Left ventricle myocardium superior (tissue), 1 donor: ENCODE measurements around the gene BCAS3. TPM values are rescaled to one million over a fixed set of nuclear protein-coding genes. Genes with fewer than 3 reads are reported as not detected.
"Not testable (repeated sequence)": the region's sequence is repeated elsewhere in the genome, so short reads cannot be mapped to it uniquely, and the experiment has no call there.

Experiments
- ATAC-seq: fragments of 200-7000 bp; cut with Tn5 transposase; one replicate; pipeline ENCODE4 v1.9.1; 2020; ENCODE audit warnings: mild to moderate bottlenecking, moderate library complexity
- DNase-seq: peaks from one replicate; pipeline ENCODE4 v3.0.0-alpha.2; 2020
- intact Hi-C: fragments of 100-400 bp; cut with micrococcal nuclease; formaldehyde crosslinking; loops from one replicate; pipeline ENCODE4 v1.11.0; 2022
- total RNA-seq: library from RNA; stranded (reverse); fragmentation: NEBNext Ultra II Directional; extraction: Animal tissue kit (Norgen Biotek cat#: 25700); gene quantifications from one replicate; pipeline ENCODE4 v1.2.1, GENCODE V29; 2021
- donor health status: DM: no; HTN: yes; CAD: no; lungs with severe emphysema.

BCAS3 gene
- total RNA-seq, 1 donor from 2014 or later, result 15.9 TPM

DNA sequence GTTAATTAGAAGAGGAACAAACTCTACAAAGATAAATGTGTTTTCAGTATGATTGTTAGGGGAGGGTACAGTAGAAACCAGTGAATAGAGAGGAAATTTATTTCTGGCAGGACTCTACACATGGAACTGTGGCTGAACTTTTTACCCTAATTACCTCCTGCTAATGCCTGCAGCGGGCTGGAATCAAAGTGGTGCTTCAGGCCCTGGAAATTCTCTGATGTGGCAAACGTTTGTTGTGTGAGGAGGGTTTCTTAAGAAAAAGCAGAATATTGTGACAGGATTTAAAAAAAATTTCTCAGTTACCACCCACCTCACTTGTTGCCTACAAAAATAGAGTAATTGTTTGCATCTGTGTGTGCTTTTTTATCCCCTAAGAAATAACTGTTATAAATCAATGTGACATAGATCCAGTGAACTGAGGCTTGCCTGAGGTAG is 154.5 kb downstream of the BCAS3 start:
- no peak for ATAC-seq
- no peak for DNase-seq
- intact Hi-C loops, result no loop called here

DNA sequence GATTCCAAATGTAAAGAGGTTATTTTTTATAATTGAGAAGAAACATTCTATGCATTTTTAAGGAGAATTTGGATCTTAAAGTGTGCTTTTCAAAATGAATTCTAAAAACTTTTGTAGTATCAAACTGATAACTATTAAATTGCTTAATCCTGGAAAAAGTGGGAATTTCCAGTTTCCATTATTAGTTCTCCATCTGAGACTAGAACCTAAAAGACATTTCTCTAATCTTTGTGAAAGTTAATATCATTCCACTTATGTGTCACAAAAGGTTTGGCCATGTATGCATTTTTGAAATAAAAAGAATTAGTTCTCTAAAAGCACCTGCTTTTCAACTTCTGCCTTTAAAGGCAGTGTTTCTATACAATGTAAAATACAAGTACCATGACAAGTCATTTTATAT is 155.0 kb downstream of the BCAS3 start:
- intact Hi-C loops, result no loop called here
- ATAC-seq (no peak), DNase-seq (no peak)

DNA sequence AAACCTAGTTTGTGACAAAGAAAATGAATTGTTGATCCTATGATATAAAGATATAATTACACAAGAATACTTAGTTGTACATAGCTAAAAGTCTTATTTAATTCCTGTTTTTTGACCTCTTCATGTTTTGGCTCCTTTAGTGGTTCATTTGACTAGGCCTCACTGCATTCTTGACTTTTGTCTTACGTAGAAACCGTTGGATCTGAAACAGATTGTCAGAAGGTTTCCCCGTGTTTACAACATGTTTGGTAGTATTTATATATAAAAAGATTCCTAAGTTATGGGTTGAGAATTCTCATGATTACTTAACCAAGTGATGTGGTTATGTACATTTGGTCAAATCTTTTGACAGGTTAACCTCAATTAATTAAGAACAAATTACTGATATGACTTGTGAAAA is 162.8 kb downstream of the BCAS3 start:
- ATAC-seq (no peak), DNase-seq (no peak)
- intact Hi-C loops, result no loop called here

DNA sequence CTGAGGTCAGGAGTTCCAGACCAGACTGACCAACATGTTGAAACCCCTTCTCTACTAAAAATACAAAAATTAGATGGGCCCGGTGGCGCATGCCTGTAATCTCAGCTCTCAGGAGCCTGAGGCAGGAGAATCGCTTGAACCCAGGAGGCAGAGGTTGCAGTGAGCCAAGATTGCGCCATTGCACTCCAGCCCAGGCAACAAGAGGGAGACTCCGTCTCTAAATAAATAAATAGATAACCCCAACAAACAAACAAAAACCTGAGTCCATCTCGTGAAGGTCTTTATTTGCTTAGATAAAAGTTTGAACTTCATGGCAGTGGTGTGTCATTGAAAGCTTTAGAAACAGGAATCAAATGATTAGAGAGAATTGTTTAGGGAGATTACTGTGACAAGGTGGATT is 167.4 kb downstream of the BCAS3 start:
- DNase-seq, result no peak
- ATAC-seq, result no peak

DNA sequence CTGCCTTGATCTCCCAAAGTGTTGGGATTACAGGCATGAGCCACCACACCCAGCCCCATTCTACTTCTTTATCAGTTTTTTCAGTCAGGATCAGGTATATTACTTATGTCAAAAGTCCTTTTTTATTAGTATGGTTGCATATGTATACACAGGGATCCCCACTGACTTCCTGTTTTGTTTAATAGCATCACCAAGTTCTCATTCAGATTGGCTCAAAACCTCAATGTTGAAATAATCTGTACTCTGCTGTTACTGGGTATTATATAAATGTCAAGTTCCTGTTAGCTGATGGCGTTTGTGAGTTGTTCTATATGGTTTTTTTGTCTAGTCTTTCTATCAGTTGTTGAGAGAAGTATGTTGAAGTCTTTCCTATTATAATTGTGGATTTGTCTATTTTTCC is 168.5 kb downstream of the BCAS3 start:
- intact Hi-C loops, result no loop called here
- no peak for DNase-seq
- ATAC-seq, result no peak

More for the DNA sequence above, 167.4 kb downstream of the BCAS3 start:
- intact Hi-C loops, result no loop called here

DNA sequence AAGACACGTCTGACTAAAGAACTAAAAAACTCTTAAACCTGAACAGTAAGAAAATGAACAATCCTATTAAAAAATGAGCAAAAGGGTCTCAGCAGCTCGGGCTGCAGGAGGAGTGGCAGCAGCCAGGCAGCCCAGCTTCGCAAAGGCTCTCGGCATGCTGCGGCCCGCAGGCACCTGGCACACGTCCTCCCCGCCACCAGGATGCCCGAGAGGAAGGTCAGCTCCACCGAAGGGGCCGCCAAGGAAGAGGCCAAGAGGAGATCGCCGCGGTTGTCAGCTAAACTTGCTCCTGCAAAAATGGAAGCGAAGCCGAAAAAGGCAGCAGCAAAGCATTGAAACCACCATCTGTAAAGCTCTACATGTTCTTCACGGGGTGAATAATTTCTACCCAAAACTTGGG is 173.5 kb downstream of the BCAS3 start:
- DNase-seq (no peak), ATAC-seq (no peak)
- intact Hi-C loops, result no loop called here

DNA sequence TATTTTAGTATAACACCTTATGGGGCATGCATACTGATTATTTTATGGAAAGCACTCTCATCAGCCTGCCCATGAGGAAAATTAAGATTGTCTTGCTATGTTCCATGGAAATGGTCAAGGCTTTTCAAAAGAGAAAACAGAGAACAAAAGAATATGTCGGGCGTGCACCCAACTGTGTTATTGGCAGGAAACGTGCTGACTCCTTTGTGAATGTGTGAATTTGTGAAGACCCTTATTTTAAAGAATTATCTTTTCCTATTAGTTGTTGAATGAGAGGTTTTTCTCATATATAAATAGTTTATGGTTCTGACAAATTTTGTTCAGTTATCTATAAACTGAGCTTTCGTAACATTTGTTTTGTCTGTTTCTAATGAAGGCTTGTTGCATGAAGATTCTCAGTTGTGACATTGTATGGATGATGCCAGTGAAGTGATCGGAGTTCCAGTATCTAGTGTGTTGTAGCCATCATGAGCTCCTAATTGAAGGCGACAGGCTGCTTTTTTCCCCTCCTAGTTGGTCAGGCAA is 180.0 kb downstream of the BCAS3 start:
- no peak for DNase-seq
- intact Hi-C loops, result no loop called here

DNA sequence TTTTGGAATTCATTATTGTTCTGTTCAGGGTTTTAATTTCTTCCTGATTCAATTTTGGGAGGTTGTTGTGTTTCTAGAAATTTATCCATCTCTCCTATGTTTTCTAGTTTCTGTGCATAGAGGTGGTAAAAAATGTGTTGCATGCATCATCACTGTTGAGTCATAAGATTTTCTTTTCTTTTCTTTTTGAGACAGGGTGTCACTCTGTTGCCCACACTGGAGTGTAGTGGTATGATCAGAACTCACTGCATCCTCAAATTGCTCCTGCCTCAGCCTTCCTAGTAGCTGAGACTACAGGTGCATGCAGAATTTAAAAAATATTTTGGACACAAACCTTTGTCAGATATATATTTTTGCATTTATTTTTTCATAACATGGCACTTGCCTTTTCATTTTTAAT is 184.8 kb downstream of the BCAS3 start:
- no peak for ATAC-seq
- intact Hi-C loops, result no loop called here

More for the DNA sequence above, 180.0 kb downstream of the BCAS3 start:
- no peak for ATAC-seq

DNA sequence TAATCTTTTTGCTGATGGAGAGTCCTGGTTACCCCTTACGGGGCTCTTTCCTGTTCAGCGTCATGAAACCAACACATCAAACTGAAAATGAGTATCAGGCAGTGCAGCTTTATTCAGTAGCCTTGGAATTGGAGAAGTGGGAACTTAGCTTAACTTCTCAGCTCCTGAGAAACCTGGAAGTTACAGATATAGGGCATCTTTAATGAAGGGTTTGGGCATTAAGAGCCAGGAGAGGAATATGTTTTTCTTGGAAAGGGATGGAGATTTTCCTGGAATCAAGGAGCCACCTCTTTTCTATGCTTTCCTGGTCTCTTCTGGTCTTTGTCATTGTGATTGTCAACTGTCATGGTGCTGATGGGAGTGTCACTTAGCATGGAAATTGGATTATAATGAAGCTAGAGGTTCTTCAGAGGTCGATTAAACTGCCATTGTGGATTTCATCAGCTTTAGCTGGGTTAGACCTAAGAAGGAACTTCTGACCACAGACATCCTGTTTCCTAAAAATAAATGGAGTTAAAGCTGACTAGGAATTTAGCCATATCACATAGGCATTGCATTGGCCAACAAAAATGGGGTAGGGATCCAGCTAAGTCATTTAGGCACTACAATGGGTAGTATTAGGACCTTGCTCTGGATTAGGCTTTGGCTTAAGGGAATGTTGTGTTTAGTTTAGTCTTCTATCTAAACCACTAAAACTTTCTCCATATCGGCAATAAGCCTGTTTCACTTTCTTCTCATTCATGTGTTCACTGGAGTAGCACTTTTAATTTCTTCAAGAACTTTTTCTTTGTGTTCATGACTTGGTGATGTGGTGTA is 186.4 kb downstream of the BCAS3 start:
- ATAC-seq, result no peak
- no peak for DNase-seq
- intact Hi-C loops, result no loop called here

More for the DNA sequence above, 184.8 kb downstream of the BCAS3 start:
- no peak for DNase-seq

DNA sequence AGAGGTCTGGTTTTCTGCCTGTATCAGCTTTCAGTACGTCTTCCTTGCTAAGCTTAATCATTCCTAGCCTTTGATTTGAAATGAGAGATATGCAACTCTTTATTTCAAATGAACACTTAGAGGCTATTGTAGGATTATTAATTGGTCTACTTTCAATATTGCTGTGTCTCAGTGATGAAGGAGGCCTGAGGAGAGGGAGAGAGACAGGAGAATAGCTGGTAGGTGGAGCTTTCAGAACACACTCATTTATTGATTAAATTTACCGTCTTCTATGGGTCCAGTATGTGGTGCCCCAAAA is 187.0 kb downstream of the BCAS3 start:
- intact Hi-C loops, result no loop called here
- no peak for ATAC-seq
- no peak for DNase-seq

DNA sequence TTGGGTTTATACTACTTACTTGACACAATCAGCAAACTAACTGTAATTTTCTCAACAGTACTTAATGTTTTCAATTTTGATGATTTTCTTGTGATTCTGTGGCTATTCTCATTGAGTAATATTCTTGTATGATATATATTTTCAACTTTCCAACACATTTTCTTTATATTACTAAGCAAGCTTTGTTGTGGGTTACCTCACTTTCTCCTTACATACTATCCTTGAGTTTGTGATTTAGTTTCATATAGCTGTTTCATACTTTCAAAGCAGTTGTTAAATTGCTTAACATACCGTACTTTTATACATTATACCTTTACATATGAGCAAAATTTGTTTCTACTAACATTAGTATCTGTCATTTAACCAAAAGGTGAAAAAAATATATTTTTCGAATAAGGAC is 197.1 kb downstream of the BCAS3 start:
- ATAC-seq, result no peak
- DNase-seq, result no peak
- intact Hi-C loops, result no loop called here

DNA sequence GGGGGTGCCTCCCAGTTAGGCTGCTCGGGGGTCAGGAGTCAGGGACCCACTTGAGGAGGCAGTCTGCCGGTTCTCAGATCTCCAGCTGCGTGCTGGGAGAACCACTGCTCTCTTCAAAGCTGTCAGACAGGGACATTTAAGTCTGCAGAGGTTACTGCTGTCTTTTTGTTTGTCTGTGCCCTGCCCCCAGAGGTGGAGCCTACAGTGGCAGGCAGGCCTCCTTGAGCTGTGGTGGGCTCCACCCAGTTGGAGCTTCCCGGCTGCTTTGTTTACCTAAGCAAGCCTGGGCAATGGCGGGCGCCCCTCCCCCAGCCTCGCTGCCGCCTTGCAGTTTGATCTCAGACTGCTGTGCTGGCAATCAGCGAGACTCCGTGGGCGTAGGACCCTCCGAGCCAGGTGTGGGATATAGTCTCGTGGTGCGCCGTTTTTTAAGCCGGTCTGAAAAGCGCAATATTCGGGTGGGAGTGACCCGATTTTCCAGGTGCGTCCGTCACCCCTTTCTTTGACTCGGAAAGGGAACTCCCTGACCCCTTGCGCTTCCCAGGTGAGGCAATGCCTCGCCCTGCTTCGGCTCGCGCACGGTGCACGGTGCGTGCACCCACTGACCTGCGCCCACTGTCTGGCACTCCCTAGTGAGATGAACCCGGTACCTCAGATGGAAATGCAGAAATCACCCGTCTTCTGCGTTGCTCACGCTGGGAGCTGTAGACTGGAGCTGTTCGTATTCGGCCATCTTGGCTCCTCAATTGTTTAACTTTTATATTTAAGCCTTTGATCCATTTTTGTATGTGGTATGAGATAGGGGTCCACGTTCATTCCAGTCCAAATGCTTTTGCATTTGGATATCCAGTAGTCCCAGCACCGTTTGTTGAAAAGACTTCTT is 209.3 kb downstream of the BCAS3 start:
- ATAC-seq, intact Hi-C loops, DNase-seq: not testable (repeated sequence)

DNA sequence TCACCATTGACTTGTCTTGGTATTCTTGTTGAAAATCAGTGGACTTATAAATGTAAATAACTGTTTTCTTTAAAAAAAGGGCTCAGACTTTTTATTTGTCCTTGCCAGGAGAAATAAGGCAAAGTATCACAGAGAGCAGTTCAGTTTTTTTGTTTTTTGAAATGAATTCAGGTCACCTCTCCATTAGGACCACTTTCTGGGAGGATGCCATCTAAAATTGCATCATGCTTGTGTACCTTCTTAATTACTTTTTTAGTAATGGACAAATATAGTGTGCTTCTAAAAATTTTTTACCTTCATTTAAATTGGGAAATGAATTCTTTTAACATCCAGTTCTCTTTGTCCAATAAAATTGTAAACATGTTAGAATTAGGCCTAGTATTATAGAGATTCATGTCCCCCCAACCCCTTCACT is 210.0 kb downstream of the BCAS3 start:
- intact Hi-C loops, result no loop called here
- ATAC-seq, result no peak
- no peak for DNase-seq

DNA sequence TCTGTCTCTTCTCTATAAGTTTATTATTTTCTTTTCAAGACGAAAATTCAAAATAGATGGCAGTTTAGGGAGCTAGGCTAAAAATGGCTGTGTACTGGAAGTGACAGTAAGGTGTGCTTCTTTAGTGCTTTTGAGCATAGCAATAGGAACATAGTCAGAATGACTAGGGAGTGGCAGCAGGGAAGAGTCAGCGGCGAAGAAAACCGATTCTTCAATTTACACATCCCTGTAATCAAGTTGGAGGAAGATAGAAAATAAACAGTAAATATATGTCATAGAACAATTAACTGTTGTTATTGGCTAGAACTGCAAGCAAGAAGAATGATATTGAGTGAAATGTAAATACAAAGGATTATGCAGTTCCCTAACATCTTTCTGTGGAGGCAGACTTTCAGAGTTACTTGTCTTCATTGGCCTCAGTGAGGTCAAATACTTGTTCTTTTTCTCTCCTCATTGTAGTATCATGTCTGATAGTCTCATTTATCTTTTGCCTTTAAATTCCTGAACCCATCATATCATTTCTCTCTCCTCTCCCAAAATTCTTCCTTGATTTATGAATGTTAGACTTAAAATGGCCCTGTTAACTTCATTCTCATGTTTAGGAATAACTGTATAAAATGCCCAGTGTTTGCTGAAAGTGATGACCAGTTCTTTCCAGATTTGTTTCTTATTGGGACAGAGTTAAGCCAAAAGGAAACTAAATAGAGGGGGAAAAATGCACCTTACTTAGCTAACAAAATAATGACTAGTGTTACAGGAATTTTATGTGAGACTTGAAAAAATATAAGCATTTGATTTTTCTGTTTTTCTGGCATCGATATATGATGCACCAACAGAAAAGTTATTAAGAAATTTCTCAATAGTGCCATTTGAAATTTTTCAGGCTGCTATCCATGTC is 211.4 kb downstream of the BCAS3 start:
- ATAC-seq (no peak), DNase-seq (no peak)
- intact Hi-C loops, result no loop called here

DNA sequence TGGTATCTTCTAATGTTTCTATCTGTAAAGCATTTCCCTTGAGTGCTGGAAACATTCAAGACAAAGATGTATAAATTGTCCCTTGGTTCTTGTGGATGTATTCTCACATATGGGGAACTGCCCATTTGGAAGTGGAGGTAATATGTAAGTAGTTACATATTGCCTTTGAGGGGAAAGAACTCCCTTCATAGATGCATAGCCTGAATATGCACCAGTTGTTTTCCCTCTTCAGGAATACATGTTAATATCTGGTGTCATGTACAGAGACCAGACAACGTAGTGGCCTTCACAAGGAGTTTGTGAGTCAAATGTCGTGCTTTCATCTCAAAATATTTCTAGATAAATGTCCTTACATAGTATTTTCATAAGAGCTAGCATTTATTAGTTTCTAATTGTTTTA is 213.5 kb downstream of the BCAS3 start:
- ATAC-seq (no peak), DNase-seq (no peak)
- intact Hi-C loops, result no loop called here

DNA sequence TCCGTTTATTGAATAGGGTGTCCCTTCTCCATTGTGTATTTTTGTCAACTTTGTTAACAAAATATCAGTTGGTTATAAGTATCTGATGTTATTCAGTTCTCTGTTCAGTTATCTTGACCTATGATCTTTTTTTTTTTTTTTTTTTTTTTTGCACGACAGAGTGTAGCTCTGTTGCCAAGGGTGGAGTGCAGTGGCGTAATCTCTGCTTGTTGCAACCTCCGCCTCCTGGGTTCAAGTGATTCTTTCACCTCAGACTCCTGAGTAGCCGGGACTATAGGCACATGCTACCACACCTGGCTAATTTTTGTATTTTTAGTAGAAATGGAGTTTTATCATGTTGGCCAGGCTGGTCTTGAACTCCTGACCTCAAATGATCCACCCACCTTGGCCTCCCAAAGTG is 215.8 kb downstream of the BCAS3 start:
- intact Hi-C loops, result no loop called here
- ATAC-seq (no peak), DNase-seq (no peak)

DNA sequence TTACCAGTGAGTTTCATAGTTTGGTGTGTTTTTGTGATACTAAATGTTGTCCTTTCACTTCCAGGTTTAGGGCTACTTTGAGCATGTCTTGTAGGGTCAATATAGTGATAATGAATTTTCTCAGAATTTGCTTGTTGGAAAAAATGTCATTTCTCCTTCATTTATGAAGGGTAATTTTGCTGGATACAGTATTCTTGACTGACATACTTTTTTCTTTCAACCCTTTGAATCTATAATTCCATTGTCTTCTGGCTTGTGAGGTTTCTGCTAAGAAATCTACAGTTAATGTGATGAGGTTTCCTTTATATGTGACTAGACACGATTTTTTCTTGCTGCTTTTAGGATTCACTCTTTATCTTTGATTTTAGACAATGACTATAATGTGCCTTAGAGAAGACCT is 219.3 kb downstream of the BCAS3 start:
- no peak for DNase-seq
- no peak for ATAC-seq
- intact Hi-C loops, result no loop called here

DNA sequence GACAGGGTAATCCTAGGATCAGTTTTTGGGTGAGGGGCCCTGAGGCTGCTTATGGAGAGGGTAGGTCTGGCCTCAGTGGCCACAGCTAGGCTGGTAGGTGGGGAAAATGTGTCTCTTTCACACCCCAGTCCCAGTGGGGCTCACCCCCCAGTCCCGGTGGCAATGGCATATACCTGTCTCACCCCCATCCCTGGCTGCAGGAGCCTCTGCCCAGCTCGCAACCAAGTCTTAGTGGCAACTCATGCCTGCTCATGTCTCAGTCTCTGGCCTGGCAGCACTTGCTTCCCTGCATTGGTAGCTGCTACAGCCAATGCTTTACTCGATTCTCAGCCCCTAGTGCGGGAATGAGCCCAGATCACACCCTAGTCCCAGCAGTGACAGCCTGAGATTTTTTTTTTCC is 221.5 kb downstream of the BCAS3 start:
- no peak for ATAC-seq
- intact Hi-C loops, result no loop called here
- DNase-seq, result no peak

DNA sequence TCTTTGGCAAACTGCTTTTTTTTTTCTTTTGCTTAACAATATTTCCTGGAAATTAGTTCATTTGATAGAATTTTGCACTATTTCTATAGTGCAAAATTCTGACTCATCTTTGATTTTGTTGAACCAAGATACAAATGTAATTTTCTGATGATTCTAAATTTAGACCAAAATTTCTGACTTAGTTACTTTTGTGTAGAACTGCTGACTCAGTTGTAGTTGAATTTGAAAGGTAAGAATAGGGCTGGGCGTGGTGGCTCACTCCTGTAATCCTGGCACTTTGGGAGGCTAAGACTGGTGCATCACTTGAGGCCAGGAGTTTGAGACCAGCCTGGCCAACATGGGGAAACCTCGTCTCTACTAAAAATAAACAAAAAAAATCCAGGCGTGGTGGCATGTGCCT is 223.0 kb downstream of the BCAS3 start:
- intact Hi-C loops, result no loop called here
- DNase-seq, result no peak
- ATAC-seq, result no peak
